Measurements from ENCODE around the gene COL4A2.

COL4A2 gene

DNA sequence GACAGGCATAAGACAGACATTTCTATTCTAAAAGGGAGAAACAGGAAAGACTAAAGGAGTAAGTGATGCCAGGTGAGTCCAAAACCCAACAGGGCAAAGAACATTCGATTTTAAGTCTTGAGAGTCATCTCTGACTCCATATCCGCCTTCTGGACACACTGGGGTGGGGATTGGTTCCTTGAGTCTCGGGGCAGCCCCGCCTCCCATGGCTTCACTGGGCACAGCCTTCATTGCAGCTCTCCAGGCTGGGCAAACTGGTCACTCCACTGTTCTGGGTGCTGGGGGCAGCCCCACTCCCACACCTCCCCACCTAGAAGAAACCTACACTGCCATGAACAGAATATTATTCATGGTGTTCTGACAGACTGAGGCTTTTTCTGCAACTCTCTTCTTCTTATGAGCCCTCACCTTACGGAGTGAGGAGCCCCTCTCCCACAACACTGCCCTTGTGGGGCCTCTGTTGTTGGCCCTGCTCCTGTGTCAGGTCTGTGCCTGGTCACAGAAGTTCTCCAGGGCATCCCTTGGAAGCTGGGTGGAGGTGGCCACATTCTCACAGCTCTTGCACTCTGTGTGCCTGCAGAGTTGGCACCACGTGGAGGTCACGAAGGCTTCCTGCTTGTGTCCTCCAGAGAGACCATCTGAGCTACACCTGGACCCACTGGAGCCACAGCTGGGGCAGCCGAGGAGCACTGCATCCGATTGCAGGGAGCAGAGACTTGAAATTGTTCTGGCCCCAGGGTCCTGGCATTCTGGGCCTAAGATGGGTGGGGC, 95.4 kb downstream of the COL4A2 start:
- DNase-seq (ENCODE audit: low read depth), result no peak

- no peak for DNase-seq (ENCODE audit: low read depth)
These were observed 96.2 kb downstream of the COL4A2 start for GRCh38 chr13:110403315-110403714.

DNA sequence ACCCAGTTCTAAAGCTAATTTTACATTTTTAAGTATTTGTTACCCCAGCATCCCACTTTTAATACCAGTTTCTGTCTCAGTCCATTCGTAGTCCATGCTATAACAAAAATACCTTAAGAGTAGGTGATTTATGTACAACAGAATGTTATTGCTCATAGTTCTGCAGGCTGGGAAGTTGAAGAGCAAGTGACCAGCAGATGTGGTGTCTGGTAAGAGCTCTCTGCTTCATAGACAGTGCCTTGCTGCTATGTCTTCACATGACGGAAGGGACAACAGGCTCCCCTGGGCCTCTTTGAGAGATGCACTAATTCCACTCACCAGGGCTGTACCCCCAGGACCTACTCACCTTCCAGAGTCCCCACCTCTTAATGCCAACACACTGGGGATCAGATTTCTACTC, 96.6 kb downstream of the COL4A2 start:
- no peak for DNase-seq (ENCODE audit: low read depth)

DNA sequence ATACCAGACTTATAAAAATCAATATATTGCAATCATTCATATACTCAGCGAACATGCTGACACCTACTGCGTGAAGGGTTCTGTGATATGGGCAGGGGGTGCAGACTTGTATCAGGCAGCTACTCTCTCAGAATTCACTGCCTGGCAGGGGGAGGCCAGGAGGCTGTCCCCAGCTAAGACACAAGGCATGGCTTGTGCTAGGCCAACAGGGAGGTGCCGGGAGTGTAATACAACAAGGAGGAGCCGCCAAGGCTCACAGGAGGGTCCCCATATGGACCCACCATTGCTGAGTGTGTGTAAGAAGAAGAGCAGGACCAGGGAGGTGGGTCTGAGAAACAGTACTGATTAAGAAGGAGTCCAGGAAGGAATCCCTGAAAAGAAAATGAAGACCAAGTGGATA, 97.2 kb downstream of the COL4A2 start:
- no peak for DNase-seq (ENCODE audit: low read depth)

DNA sequence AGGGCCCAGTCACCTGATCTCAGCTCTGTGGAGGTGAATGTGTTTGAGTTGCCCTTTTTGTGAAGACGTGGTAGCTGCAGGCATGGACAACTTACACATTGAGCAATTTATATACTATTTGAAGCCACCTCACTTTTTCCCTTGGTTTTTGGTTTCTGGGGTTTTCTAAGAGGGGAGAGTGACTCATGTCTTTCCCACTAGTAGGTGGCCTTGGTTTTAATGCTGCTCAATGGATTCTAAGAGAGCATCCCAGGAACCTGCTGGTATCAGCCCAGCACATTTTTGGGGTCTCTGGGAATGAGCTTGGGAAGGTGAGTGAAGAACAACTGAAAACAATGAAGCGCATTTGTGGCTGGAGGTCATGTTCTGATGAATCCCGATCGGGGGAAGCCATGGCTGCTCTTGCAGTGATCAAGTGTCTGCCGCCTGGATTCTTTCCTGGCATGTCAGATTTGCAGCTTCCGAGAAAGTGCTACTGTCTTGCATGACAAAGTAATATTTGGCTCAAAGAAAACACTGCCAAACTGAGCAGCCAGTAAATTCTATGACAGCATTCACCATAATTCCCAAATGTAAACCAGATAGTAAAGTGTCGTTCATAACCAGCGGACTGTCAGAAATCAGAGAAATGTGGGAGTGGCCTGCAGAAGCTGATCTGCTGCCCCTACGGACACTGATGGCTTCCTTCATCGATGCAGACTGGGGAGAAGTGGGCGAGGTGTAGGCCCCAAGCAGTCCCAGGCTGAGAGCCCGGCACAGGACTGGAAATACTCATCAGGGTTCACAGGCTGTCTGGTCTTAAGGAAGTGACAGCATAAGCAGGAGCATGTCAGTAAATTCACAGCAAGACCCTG, 98.7 kb downstream of the COL4A2 start:
- no peak for DNase-seq (ENCODE audit: low read depth)

GRCh38 chr13:110407021-110407420, 99.9 kb downstream of the COL4A2 start:
- DNase-seq (ENCODE audit: low read depth), result no peak

- DNase-seq (ENCODE audit: low read depth), result no peak
These were observed 100.4 kb downstream of the COL4A2 start for GRCh38 chr13:110407531-110407930.

DNA sequence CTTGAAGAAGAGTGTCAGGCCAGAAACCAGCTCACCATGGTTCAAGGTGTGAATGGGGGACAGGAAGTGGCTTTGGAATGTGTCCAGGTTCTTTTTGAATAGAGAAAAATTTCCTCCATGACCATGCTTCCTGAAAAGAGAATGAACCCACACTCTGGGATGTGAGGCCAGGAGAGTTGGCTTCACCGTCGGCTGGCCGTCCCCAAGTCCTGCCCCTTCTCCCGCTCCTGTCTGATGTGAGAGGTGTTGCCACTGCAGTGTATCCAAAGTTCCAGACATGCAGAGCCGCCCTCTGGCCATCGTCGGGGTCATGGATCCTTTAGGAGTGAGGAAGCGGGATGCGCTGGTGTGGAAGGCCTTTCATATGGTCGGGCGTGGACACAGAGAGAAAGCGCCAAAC, 101.2 kb downstream of the COL4A2 start:
- DNase-seq (ENCODE audit: low read depth), result no peak

GRCh38 chr13:110409581-110409992, 102.5 kb downstream of the COL4A2 start:
- no peak for DNase-seq (ENCODE audit: low read depth)

GRCh38 chr13:110410000-110410399, 102.9 kb downstream of the COL4A2 start:
- DNase-seq (ENCODE audit: low read depth), result no peak

DNA sequence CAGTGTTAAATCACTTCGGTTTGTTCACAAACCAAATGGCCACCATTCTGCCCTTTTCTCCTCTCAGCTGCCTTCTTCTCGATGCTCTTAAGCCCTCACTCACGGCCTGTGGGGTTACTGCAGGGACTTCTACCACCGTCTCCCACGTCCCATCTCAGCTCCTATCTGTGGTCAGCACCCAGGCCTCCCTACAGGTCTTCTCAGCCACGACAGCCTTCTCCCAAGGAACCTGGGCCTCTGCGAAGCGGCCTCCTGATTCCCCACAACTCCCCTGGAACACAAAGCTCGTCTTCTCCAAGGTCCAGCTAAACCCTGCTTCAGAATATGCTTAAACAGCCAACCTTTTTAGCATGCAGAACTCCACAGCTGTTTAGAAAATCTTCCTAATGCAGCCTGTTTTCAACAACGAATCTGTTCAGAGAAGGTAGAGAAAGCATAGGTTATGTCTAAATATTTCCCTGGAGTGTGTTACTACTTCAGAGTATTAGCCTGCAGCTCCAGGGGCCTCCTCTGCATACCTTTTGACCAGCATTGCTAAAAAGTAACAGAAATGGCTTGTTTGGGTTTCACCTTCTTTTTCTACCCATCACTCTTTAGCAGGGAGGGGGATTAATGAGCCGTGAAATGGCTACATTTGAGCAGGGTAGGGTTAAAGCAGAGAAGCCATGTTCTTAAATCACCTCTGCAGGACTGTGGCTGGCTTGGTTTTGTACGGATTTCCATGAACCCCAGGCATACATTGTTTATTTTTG, 104.0 kb downstream of the COL4A2 start:
- DNase-seq (ENCODE audit: low read depth), result no peak

- no peak for DNase-seq (ENCODE audit: low read depth)
These were observed 104.6 kb downstream of the COL4A2 start for GRCh38 chr13:110411688-110412059.

- DNase-seq (ENCODE audit: low read depth), result peak; percentile 54
These were observed 105.2 kb downstream of the COL4A2 start for GRCh38 chr13:110412132-110412914.

DNA sequence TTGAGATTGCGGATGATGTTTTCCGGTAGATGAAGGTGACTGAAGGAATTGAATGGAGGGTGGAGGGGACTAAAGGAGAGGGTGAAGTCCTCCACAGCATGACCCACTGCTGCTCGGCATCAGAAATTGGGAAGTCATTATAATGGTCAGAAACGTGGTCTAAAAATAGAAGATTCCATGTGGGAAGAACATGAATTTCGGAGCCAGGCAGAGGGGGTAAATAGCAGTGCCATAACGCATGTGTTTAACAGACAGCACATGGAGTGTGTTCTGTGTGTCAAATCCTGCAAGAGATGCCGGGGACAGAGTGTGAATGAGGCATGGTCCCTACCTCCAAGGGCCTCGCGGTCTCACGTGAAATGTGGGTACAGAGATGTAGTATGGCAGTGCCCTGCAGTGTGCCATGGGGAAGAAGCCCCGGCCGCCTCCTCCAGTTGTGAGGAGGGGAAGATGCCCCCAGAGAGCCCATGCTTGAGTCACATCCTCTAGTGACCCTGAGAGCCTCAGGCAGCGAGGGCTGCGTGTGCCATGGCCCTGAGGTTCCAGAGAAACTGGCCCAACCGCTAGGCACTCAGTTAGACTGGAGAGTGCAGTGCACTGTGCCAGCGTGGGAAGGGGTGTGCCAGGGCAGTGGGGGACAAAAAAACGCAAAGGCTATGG, 106.1 kb downstream of the COL4A2 start:
- no peak for DNase-seq (ENCODE audit: low read depth)

DNA sequence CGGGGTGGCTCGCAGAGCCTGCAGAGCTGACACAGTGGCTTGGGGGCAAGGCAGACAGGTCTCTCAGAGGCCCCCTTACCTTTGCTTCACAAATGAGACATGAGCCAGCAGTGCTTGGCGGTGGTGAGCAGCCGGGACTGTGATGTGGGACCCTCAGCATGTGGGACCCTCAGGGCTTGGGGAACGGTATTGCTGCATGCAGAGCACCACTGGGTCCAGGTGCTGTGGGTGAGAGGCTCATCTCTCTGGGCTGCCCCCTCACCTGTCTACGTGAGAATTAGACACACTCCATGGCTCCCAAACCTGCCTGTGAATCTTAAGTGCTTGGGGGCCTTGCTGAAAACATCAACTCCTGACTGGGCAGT, 106.6 kb downstream of the COL4A2 start:
- no peak for DNase-seq (ENCODE audit: low read depth)

DNA sequence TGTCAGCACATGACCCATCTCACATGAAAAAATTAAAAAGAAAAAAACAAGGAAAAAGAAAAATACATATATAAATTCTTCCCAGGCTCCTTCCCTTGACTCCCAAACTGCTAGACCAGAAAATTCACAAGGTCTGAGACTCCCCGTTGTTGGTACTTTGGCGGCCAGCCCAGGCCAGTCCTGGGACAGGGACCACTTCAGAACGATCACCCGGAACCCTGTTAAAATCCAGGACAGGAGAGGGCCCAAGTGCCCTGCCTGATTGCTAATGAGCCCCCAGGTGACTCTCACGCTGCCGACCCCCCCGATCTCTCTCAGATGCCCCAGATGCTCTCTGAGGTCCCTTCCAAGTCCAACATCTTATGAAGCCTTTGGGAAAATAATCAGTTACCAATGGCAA, 107.2 kb downstream of the COL4A2 start:
- DNase-seq (ENCODE audit: low read depth), result no peak

DNA sequence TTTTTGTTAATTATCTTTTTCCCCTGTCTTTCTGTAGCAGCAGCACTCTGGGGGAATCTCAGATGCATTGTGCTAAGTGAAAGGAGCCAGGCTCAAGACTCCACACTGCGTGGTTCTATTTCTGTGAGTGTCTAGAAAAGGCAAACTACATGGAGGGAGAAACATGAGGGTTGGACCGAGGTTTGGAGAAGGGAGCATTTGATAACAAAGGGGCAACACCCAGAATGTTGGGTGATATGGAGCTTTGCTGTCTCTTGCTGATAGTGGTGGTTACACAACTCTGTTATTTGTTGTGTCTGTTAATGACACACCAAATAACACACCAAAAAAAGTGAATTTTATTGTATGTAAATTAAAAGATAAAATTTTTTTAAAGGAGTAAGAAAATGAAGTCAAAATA, 107.8 kb downstream of the COL4A2 start:
- no peak for DNase-seq (ENCODE audit: low read depth)

DNA sequence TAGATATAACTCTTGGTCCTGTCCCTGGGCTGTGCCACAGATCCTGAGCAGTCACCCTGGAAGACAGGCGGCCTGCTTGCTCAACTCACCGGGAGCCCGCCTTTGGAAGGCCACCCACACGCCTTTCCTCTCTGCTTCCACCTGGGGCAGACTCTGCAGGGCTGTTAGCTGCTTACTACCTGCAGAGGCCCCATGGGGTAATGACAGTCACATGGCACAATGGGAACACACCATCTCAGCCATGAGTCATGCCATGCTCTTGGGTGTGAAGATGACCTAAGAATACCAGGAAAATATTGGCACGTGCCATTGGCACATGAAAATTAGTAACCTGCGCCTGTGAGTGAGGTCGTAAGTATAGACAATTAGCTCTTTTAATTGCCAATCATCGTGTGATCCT, 108.6 kb downstream of the COL4A2 start:
- DNase-seq (ENCODE audit: low read depth), result no peak

DNA sequence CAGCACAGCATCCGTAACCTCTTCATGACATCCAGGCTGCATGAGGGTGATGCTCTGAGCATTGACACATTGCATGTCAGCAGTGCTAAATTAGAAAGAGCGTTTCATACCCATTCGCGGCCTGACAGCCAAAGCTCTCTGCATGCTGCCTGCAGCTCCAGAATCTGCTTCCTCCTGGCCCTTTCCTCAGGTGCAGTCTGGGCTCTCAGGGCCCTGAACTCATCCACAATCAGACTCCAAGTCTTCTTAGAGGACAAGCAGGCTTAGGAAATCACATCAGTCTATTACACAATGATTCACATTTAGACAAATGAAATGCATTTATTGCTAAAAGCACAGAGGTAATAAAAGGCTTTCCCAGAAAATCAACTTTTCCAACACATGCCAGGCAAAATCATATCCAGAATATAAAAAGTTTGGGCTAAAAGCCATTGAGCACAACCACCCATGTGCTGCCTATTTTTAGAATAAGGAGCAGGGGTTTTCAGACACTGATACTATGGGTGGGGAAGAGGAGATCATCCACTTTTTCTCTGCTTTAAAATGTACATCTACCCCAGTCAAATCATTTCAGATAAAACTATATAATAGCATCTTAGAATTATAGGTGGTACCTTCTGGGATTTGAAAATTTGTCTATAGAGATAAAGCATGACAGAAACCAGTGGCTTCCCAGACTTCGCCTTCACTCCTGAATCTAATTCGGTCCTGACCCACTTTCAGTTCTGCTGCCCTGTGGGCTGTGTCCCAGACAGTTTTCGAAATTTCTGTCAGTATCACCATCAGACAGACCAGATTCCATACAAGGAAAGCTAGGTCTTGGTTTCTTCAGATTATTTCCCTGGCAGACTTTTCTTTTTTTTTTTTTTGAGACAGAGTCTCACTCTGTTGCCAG, 109.3 kb downstream of the COL4A2 start:
- DNase-seq (ENCODE audit: low read depth), result no peak

DNA sequence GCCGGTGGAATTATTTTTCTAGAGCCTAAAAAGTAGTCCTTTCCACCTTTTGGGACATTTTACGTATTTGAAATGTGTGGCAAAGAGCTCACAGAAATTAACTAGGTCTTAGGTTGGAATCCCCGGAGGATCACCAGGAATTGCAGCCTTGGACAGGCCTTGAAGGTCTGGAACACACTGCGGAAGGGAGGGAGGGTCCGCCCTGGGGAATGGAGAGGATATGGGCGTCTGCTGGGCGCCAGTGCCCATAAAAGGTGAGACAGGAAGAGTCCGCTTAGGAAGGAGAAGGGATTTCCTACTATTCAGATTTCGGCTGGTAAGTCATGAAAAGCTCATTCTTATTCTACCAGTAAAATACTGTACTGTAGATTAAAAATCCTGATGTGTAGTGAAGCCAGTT, 111.9 kb downstream of the COL4A2 start:
- no peak for DNase-seq (ENCODE audit: low read depth)

Data from activated T-cell treated with anti-CD3 and anti-CD28 coated beads for 24 hours (primary cell).